ENCODE measurements around the gene ARHGAP35.
"Not testable (repeated sequence)": the region's sequence is repeated elsewhere in the genome, so short reads cannot be mapped to it uniquely, and the experiment has no call there.

Gene ARHGAP35

GRCh38 chr19:46872967-46873366 lies 12.2 kb downstream of the ARHGAP35 start:
- DNase-seq = no peak

- no peak for DNase-seq
Measured at GRCh38 chr19:46875234-46875633, 14.4 kb downstream of the ARHGAP35 start.

DNA sequence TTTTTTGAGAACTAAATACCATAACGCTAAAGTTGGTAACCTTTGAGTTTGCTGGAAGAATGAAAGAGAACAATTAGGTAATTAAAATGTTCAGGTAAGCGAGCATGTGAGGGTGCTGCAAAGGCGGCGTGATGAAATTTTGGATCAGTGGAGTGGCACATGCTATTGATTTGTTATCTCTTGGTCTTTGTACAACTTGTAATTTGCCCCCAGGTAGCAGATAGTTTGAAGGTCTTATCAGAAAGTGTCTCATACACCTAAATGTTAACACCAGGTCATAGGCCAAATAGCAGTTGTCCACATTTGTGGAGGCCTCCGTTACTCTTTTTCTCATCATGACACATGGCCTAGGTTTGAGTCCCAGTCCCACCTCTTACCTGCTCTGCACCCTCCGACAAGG lies 14.9 kb downstream of the ARHGAP35 start:
- no peak for DNase-seq

- peak; percentile 73 for DNase-seq
Measured at GRCh38 chr19:46878613-46879375, 18.0 kb downstream of the ARHGAP35 start.

GRCh38 chr19:46880431-46880830 lies 19.6 kb downstream of the ARHGAP35 start:
- no peak for DNase-seq

GRCh38 chr19:46881092-46881491 lies 20.3 kb downstream of the ARHGAP35 start:
- no peak for DNase-seq

GRCh38 chr19:46882034-46882433 lies 21.2 kb downstream of the ARHGAP35 start:
- no peak for DNase-seq

- not testable (repeated sequence) for DNase-seq
Measured at GRCh38 chr19:46882751-46883150, 22.0 kb downstream of the ARHGAP35 start.

- DNase-seq = no peak
Measured at GRCh38 chr19:46885411-46885810, 24.6 kb downstream of the ARHGAP35 start.

- DNase-seq = peak; percentile 70
Measured at GRCh38 chr19:46886546-46887239, 25.9 kb downstream of the ARHGAP35 start.

DNA sequence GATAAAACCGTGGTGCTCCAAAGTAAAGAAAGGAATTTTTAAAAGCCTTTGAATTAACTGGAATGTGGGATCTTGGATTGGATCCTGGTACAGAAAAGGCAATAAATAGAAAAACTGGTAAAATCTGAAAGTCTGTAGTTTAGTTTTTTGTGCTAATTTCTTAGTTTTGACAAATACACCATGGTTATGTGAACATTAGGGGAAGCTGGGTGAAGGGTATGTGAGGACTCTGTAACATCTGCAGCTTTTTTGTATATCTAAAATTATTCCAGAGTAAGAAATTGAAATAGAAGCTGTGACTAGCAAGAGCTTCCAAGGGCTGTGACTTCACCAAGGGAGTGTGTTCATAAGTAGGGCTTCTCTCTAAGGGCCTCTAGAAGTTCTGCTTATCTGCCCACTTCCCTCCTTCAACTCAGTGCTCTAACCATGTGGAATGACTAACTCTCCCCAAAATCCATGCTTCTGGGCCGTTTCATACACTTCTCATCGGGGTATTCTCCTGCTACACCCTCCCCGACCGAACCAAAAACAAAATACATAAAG lies 26.5 kb downstream of the ARHGAP35 start:
- peak; percentile 51 for DNase-seq

GRCh38 chr19:46890423-46891170 lies 29.8 kb downstream of the ARHGAP35 start:
- DNase-seq = peak; percentile 65

- no peak for DNase-seq
Measured at GRCh38 chr19:46892252-46893179, 31.7 kb downstream of the ARHGAP35 start.

GRCh38 chr19:46896076-46896794 lies 35.4 kb downstream of the ARHGAP35 start:
- no peak for DNase-seq

DNA sequence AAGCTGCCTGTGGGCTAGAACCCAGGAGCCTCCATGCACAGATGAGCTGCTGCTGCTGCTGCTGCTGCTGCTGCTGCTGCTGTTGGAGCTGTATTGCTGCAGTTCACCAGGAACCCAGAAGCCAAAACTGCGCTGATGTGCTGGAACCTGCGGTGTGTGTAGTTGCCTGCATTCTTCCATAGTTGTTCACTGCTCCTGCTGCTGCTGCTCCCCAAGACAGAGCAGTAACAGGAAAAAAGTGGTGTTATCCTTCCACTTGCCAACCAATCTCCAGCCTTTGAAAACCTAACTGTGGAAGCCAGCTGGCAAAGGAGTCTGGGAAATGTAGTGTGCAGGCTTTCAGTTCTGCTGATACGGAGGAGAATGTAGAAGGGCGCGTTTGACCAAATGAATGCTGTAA lies 37.9 kb downstream of the ARHGAP35 start:
- peak; percentile 79 for DNase-seq

- DNase-seq = no peak
Measured at GRCh38 chr19:46900341-46900740, 39.5 kb downstream of the ARHGAP35 start.

- peak; percentile 18 for DNase-seq
Measured at GRCh38 chr19:46901701-46902401, 41.1 kb downstream of the ARHGAP35 start.

DNA sequence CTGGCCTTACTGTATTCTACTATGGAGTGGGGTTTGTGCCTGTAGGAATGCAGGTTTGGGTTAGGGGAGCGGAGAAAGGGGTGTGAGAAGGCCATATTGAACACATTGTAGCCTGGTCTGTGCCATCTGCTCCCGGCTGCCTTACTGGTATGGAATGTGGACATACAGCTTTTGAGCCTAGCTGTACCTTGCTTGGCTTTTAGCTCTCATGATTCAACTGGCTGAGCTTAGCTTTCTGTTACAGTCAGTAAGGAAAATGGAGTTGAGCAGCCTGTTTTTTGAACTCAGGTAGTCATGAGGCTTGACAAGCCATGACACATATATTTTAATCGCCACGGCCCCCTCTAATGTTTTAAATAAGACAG lies 41.6 kb downstream of the ARHGAP35 start:
- DNase-seq = no peak

DNA sequence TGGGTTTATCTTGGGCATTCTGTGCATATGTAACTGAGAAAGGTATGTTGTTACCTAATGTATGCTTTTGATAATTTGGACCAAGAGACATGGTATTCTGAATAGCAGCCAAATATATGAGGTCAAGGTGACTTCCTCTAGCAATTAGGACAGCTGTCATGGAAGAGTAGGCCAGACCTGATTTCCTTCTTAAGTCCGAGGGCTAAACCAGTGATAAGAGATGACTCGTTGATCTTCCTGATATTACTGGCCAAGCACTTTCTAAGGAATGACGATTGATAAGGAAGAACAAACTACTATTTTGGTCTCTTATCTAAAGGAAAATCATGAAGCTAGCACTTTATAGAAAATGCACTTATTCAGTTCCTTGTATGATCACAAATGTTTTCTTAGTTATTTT lies 42.7 kb downstream of the ARHGAP35 start:
- DNase-seq = peak; percentile 17

DNA sequence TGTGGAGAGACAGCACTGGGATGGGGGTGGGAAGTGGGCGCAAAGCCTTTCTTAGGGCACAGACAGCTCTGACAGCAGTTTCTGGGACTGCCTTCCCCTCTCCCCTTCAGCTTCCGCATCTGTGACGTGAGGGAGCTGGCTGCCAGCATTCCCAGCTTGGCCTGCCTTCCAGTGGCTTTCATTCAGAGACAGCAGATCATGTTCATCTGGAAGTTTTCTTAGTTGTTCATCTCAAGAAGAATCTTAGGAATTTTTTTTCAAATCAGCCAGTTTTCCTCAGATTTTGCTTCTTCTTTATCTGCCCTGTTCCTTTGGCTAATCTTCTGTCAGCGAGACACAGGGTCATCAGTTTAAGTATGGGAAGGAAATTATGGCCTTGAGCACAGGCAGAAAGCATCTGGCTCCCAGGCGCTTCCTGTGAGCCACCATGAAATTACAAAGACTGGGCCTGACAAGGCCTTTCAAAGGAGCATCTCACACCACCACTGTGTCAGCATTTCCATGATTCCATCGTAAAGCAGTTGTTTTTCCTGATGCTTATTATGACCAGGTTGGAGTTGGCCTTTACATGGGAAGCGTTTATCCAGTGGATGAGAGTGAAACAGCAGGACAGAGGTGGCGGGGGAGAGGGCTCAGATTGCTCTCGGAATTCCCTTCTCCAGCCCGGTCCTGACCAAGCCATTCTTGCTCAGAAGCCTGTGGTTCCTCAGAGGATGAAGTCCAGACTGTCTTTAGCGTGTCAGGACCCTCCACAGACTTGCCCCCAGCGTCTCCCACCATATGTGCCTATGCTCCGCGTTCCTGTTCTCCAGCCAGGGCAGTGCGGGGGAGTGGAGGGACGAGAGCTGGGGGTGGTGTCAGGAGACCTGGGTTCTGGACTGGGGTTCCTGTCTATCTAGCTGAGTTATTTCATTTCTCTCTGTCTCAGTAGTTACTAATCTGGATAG lies 43.6 kb downstream of the ARHGAP35 start:
- peak; percentile 23 for DNase-seq

All from NCI-H226 (cell line).